Activated CD4-positive, alpha-beta T cell treated with anti-CD3 and anti-CD28 coated beads, Interleukin-2, Interleukin-6, amounts not matched to agents 100 ng/mL and 50 ng/mL, durations not matched to agents 16 hours and 8 hours (primary cell): Measurements from ENCODE around the gene ADAMTS2.
"Not testable (repeated sequence)": the region's sequence is repeated elsewhere in the genome, so short reads cannot be mapped to it uniquely, and the experiment has no call there.

Experiments used
- DNase-seq: peaks from one replicate; pipeline ENCODE4 v3.0.0-alpha.2; 2020

Gene ADAMTS2

GRCh38 chr5:179325296-179326031 is 19.8 kb downstream of the ADAMTS2 start:
- no peak for DNase-seq

- no peak for DNase-seq
Observed at GRCh38 chr5:179324760-179325295, 20.4 kb downstream of the ADAMTS2 start.

GRCh38 chr5:179324316-179324715 is 20.9 kb downstream of the ADAMTS2 start:
- DNase-seq: not testable (repeated sequence)

- no peak for DNase-seq
Observed at GRCh38 chr5:179323026-179323870, 22.0 kb downstream of the ADAMTS2 start.

GRCh38 chr5:179322071-179323025 is 22.9 kb downstream of the ADAMTS2 start:
- DNase-seq: no peak

GRCh38 chr5:179321206-179321987 is 23.9 kb downstream of the ADAMTS2 start:
- DNase-seq: no peak

- no peak for DNase-seq
Observed at GRCh38 chr5:179319741-179320281, 25.4 kb downstream of the ADAMTS2 start.

- DNase-seq: no peak
Observed at GRCh38 chr5:179319123-179319522, 26.1 kb downstream of the ADAMTS2 start.

GRCh38 chr5:179318221-179318955 is 26.9 kb downstream of the ADAMTS2 start:
- DNase-seq: no peak

- DNase-seq: no peak
Observed at GRCh38 chr5:179317411-179318220, 27.6 kb downstream of the ADAMTS2 start.

GRCh38 chr5:179316982-179317381 is 28.3 kb downstream of the ADAMTS2 start:
- DNase-seq: no peak

- no peak for DNase-seq
Observed at GRCh38 chr5:179316111-179316551, 29.1 kb downstream of the ADAMTS2 start.

GRCh38 chr5:179315356-179315890 is 29.8 kb downstream of the ADAMTS2 start:
- DNase-seq: no peak

GRCh38 chr5:179314606-179315355 is 30.5 kb downstream of the ADAMTS2 start:
- no peak for DNase-seq

GRCh38 chr5:179313849-179314521 is 31.3 kb downstream of the ADAMTS2 start:
- DNase-seq: no peak

- no peak for DNase-seq
Observed at GRCh38 chr5:179312557-179313235, 32.6 kb downstream of the ADAMTS2 start.

- no peak for DNase-seq
Observed at GRCh38 chr5:179311581-179311980, 33.7 kb downstream of the ADAMTS2 start.

GRCh38 chr5:179311091-179311470 is 34.2 kb downstream of the ADAMTS2 start:
- no peak for DNase-seq
